ENCODE data around the gene SMARCD2.

GRCh38 chr17:63842173-63842539 is 329 bp downstream of the SMARCD2 start:
- no peak for TF ChIP-seq SIN3A (IDR thresholded peaks at IDR 0.05; ENCODE audit: borderline replicate concordance, insufficient read depth, low read length)
- TF ChIP-seq REST (IDR thresholded peaks at IDR 0.05; ENCODE audit: insufficient read depth in 1 of 2, low read depth in 2 of 2, low read length in 2 of 2) = no peak; a peak in 1 of 4 replicates
- no peak for TF ChIP-seq POLR2AphosphoS5 (IDR thresholded peaks at IDR 0.05; ENCODE audit: low read depth, low read length)
- no peak for TF ChIP-seq TAF1 (IDR thresholded peaks at IDR 0.05; ENCODE audit: borderline replicate concordance, insufficient read depth, low read length)
- no peak for TF ChIP-seq FOXP2 (optimal IDR thresholded peaks at IDR 0.05; ENCODE audit: borderline replicate concordance, extremely low read depth, extremely low read length, insufficient read depth)
